Stimulated activated CD8-positive, alpha-beta memory T cell treated with anti-CD3 and anti-CD28 coated beads, Interleukin-4, amount 100 ng/mL, for 1 hour (primary cell): ENCODE results near the gene CFAP97D1.

Experiments used
- DNase-seq, 2 donors: peaks; one replicate each; pipeline ENCODE4 v3.0.0-alpha.2; 2020; ENCODE audit warnings: low read depth in 2 of 2, low spot score in 1 of 2

Gene CFAP97D1

GRCh38 chr17:43825567-43825966 lies 45.3 kb downstream of the CFAP97D1 start:
- DNase-seq, result no peak

- DNase-seq, result no peak
These were observed 46.0 kb downstream of the CFAP97D1 start for GRCh38 chr17:43826206-43826605.

GRCh38 chr17:43827596-43827995 lies 47.4 kb downstream of the CFAP97D1 start:
- no peak for DNase-seq

DNA sequence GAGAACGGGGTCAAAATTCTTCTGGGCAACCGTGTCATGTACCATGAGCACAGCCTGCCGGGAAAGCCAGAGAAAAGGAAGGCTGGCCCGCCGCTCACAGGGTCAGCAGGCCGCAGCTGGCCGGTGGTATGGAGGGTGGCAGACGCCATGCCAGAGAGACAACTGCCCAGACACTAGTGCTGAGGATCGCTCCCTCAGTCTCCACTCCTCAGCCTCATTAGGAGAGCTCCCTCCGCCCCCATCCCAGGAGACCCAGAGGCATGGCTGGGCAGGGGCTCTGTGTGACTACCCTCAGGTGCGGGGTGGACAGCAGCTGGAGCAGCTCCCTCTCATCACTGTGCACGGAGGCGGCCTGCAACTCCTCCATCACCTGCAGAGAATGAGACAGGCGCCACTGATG lies 49.5 kb downstream of the CFAP97D1 start:
- DNase-seq, result no peak

DNA sequence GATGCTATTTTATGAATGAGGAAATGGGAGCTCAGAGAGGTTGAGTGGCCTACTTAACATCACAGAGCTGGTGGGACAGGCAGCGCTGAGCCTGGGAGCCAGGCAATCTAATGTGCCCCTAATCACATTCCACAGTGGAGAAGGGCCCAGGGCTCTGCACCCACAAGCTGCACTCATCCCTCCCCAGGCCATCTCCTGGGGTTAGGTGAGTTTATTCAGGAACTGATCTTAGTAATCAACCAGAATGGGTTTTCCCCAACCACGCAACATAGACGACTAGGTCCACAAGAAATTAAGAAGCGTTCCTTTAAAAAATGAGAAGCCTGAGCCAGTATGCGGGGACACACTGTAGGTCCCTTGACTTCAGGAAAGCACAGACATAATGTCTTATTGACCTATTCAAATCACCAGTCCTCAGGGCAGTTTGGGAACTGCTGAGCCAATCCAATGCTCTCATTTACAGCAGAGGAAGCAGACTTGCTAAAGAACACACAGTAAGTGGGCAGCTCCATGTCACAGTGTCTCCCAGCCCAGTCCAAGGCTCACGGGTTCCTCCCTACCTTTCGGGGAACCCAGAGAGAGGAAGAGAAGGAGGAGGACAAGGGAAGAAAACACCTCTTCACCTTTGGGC lies 50.4 kb downstream of the CFAP97D1 start:
- DNase-seq, result no peak

DNA sequence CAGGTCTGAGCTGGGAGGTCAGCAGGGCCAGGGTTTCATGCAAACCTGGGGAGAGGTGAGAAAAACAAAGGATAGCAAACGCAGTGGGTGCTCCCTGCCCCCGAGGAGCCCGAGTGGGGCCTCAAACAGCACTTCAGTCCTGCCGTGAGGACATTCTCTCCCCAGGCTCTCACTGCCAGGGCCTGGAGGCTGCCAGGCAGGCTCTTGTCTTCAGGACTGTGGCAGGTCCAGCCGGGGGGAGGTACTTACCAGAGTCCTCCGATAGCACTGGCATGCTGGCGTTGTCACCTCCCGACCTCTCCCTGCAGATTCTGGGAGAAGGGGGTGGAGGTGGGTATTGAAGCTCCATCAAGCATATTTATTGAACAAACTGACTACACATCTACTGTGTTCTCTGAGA lies 51.4 kb downstream of the CFAP97D1 start:
- no peak for DNase-seq

DNA sequence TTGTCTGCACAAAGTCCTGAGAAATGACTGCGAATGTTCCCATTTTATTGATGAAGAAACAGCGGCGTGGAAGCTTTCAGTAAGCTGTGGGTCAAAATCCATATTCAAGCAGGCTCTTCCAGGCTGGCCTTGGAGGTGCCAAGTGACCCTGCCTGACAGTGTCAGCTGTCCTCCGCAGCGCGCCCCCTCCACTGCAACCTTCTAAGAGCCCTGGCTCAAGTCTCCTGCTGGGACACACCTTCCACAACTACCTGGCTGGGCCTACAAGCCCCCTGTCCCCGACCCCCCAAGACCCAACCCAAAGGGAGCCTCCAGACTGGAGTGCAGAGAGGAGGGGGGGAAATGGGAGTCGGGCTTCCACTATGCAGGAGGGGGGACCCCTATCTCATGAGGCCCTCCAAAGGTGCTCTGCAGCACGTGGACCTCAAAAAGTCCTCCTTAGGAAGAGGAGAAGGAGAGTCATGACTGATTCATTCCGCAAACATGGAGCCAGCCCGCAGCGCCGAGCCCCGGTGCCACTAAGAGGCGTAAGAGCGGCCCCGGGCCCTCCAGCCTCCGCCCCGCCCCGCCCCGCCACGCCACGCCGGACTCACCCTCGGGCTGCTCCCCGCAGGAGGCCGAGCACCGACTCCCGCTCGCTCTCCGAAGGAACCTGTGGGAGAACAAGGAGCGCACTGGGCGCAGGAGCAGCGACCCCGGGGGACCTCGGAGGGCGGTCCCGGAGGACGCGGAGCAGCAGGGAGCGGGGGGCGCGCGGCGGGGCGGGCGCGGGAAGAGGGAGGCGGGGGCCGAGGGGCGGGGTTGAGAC lies 52.1 kb downstream of the CFAP97D1 start:
- DNase-seq, result no peak

DNA sequence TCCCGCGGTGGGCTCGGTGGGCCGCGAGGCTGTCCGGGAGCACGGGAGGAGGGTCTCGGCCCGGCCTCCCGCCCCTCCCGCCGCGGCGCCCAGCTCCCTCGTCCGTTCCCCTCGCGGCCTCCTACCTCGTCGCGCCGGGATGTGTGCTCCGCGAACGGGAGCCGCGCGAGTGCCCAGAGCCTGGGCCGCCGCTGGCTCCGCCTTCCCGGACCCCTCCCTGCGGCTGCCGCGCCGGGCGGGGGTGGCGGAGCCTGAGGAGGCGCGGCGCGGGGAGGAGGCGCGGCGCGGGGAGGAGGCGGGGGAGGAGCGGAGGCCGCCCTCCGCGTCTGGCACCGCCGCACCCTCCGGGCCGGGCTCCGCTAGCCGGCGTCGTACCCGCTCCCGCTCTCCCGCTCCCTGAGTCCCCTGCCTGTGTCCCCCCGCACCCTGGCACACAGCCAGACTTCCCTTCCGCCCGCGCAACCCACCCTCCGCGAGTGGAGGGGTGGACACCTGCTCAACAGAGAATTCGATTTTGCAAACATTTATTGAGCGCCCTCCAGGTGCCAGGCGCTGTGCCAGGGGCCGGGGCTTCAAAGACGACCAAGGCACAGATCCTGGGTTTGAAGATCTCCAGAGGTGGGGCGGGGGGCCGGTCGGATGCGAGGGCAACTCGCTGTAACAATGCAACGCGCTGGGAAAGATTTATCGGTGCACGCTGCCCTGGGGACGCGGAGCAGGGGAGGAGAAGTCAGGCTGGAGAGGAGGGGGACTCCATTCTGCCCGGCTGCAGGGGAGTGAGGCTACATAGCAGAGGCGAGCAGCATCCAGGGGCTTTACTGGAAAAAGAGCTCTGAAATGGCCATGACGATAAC lies 53.0 kb downstream of the CFAP97D1 start, which contains the start of gene MPP3:
Gene MPP3, minus strand, starts transcription at position 171 of the 854 bp plus-strand sequence. CDS start 1,240 bp downstream, outside the sequence.
- DNase-seq, result peak in 1 of 2 donors; percentile 3

DNA sequence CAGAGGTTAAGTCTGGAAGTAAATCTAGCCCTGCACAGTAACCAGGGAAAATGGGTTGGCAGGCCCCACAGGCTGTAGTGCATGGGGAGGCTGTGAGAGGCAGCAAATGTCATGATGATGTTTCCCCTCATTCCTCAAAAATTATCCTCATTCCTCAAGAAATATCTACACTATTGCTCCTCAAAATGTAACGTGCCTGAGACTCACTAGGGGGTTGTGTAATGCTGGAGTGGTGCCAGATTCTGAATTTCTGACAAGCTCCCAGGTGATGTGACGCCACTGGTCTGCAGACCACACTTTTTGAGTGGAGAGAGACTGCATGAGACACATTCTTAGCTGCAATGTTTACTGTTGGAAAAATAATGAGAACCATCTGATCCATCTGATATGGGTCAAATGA lies 53.9 kb downstream of the CFAP97D1 start:
- no peak for DNase-seq
